GOT3 (cell line): Measurements from ENCODE around the gene KCNF1.
"Not testable (repeated sequence)": the region's sequence is repeated elsewhere in the genome, so short reads cannot be mapped to it uniquely, and the experiment has no call there.

Experiments
- DNase-seq: peaks from one replicate; lab custom pipeline; 2025; ENCODE audit warnings: mixed read lengths; lab: John Stamatoyannopoulos, UW

Gene KCNF1

DNA sequence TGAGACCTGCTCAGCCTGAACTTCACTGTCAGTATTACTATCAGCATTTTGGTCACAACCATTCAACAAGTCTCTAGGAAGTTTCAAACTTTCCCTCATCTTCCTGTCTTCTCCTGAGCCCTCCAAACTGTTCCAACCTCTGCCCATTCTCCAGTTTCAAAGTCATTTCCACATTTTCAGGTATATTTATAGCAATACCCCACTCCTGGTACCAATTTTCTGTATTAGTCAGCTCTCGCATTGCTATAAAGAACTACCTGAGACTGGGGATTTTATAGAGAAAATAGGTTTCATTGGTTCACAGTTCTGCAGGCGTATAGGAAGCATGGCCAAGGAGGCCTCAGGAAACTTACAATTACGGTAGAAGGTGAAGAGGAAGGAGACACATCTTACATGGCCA lies 27.3 kb downstream of the KCNF1 start:
- DNase-seq = no peak

DNA sequence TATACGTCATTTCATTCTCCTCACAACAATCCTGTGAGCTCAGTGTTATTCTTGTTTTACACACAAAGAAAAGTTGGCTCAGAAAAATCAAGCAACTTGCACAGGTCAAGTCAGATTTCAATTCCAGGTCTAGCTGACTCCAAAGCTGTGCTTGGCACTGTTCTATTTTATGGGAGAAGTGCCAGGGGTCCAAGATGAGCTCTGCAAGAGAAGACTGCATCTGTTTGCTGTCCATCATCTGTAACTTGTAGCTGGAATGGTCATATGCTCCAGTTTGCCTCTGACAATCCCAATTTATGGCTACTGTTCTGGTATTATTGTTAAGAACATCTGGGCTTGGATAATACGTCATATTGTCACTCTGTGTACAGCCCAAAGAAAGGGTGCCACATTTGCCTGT lies 28.9 kb downstream of the KCNF1 start:
- DNase-seq = no peak

DNA sequence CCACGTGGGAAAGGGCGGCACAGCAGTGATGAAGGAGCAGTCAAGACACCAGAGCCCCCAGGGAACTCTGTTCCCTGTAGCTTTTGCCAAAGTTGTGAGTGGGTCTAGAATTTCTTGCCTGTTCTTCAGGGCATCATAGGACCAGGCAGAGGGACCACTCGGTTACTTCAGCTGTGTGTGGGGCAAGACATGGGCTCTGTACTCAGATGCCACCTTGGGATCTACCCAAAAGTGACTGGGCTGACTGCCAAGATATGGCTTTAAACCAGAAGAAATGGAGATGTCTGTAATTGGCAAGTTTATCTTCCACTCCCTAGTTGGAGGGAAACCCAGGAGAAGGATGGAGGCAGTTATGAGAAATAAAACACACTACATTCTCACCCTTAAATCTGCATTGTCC lies 29.6 kb downstream of the KCNF1 start:
- no peak for DNase-seq

DNA sequence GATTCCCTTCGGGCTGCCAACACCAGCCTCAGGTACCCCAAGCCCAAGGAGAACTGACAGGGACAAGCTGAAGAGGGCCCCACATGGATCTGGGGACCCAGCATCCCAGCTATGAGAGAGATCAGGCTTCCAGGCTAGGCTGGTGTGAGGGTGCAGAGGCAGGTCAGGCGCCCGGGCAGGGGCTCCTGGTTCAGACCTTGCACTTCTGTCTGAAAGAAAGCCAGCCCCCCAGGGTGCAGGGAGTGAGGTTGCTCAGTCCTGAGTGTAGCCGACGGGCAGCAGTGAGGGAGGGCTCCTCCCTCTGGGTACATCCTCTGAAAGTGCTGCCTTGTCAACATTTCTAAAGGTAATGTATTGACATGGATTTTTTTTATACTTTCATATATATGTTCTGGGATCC lies 33.1 kb downstream of the KCNF1 start:
- DNase-seq = no peak

DNA sequence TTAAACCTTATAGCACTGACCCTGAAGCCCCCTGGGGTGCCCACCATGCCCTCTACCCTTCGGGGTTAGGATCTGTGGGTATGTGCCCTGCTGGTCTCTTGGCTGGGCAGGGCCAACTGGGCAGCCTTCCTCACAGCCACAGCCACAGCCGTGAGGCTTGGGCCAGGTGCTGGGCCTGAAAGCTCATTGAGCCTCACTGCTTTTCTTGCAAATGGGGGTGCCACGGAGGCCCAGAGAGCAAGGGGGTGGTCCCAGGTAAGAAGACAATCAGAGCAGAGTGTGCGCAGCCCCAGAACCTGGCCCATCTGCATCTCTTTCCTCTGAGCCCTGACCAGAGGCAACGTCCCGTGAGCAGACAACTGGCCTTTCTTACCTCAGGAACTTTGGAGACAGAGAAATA lies 34.7 kb downstream of the KCNF1 start:
- no peak for DNase-seq

DNA sequence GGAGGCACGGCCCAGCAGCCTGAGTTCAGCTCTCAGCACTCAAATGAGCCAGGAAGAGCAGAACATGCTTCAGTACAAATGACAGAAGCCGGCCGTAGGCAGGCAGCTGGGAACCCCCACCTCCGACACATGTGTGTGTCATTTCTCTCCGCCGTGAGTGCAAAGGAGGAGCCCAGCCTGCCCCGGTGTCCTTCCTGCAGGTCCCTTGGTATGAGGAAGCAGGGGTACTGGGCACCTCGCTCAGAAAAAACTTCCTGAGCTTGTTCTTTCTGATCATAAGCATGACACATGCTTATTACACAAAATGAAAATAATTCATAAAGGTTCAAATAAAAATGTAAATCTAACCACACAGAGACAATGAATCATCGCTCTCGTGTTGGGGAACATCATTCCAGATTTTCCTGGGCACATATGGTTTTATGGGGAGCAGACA lies 35.3 kb downstream of the KCNF1 start:
- DNase-seq = no peak

DNA sequence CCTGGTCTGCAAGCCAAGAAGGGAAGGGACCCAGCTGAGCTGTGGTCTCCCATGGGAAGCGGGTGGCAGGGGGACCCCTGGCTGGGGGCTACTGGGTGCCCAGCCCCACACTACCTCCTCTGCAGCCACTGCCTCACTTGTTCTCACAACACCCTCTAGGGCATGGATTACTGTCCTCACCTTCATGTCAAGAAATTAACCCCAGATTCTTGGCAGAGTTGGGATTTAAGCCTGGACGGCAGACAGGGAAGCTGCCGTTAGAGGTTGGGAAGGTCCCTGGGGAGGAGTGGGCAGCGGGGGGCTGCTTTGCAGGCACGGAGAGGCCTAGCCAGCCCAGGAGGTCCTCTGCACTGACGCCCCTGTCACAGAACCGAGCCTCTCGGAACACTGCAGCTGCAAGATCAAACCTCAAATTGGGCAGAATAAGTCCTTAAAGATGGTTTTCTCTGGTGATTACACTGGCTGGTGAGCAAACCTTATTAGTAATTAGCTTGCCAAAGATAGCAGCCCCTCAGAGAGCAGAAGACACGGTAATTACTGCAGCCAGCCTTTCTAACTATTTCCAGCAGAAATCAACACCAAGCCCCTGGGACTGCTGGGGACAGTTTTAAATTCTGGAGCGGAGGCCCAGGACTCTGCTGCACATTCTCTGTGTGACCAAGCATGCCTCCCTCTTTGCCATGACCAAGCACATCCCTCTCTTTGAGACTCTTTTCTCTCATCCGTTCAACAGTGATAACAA lies 35.9 kb downstream of the KCNF1 start:
- DNase-seq = no peak

DNA sequence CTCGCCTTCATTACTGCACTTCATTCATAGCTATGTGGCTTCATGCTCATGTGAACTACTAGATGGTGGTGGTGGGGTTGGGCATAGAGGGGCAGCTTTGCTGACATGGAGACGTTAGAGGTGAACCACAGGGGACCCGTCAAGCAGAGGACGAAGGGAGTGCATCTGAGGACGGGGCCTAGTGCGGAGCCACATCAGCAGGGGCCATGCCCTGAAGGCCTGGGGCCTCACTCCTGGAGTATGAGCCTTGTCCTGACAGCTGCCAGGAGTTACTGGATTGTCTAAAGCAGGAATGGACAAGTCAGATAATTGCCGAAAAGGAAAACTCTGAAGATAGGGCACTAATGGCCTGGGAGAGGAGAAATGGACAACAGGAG lies 36.4 kb downstream of the KCNF1 start:
- DNase-seq = no peak

DNA sequence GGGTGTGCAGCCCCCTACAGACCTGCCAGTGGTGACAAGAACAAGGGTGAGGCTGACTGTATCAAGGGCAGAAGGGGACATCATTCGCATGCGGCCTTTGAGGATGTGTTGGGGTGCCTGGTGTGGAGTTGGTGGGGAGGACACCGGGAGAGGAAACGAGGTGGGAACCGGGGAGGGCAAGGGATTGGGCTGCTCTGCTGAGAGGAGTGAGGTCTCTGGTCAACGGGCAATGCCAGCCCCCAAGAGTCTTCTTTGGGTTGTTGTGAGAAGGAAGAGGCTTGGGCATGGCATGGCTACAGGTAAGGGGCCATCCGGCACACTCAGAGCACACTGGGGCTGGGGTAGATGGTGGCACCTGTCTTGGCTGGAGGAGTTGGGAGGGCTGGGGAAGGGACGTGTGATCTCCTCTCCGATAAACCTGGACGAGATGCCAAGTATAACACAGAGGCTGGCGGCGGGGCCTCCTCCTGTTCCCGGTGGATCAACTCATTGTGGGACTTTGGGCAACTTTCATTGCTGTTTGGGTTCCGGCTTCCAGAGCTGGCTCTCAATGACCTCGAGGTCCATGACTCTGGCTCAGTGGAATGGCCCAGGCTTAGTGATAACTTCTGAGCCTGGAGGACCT lies 37.0 kb downstream of the KCNF1 start:
- DNase-seq = no peak

DNA sequence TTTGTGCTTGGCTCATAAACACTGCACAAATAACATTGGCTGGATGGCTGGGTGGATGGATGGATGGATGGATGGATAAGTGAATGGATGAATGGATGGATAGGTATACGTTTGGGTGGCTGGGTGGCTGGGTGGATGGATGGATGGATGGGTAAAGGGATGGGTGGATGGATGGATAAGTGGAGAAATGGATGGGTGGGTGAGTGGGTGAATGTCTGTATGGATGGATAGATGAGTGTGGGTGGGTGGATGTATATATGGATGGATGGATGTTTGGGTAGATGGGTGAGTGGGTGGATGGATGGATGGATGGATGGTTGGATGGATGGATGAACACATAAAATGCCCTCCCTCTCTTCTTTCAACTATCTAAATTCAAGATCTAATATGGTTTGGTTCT lies 38.1 kb downstream of the KCNF1 start:
- DNase-seq = no peak

DNA sequence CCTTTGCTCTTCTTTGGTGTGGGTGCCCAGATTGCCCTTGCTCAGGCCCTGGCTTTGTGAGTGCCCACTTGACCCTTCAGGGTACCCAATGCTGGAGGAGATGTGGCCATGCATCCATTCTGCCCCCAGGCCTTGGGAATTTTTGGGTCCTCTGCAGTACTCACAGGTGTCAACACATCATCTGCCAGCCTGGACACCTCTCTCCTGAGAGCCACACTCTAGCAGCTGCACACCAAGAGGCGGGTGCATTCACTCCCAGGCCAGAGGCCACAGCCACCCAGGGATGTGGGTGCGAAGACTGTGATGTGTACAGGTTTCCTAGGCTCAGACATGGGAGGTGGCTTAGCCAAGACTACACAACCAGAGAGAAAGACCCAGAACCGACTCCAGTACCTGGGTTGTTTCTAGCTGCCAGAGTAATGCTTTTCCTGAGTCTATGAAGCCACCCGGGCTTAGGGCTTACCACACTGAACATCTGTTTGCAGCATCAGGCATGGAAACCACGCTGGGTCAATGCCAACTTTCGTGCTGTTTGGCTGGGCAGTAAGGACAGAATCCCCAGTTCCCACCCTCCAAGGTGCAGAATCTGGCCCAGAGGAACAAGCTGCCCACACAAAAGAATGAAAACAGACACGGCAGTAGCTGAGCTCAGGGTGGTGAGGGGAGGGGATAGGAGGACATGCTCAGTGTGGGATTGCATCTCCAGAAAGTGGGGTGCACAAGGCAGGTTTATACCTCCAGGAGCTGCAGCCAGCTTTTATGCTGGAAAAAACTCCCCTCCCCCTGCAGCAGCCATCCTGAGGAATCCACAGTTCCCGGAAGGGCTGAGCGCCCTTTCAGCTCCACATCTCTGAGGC lies 40.1 kb downstream of the KCNF1 start:
- DNase-seq = no peak

DNA sequence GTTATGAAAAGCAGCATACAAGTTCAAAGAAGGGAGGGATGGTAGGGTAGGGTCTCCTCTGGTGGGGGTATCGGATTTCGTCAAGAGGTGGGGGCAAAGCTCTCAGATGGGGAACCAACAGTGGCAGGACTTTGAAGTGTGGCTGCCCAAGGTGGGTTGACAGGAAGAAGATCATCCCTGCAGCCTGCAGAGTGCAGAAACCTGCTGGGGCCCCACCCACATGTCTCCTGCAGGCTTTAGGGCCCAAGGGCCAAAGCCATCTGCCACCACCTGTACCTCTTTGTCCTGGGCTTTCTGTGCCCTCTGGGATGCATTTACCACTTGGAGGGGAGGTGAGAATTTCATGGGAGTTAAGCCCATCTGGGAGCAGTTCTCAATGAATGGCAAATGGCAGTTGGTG lies 42.7 kb downstream of the KCNF1 start:
- no peak for DNase-seq

DNA sequence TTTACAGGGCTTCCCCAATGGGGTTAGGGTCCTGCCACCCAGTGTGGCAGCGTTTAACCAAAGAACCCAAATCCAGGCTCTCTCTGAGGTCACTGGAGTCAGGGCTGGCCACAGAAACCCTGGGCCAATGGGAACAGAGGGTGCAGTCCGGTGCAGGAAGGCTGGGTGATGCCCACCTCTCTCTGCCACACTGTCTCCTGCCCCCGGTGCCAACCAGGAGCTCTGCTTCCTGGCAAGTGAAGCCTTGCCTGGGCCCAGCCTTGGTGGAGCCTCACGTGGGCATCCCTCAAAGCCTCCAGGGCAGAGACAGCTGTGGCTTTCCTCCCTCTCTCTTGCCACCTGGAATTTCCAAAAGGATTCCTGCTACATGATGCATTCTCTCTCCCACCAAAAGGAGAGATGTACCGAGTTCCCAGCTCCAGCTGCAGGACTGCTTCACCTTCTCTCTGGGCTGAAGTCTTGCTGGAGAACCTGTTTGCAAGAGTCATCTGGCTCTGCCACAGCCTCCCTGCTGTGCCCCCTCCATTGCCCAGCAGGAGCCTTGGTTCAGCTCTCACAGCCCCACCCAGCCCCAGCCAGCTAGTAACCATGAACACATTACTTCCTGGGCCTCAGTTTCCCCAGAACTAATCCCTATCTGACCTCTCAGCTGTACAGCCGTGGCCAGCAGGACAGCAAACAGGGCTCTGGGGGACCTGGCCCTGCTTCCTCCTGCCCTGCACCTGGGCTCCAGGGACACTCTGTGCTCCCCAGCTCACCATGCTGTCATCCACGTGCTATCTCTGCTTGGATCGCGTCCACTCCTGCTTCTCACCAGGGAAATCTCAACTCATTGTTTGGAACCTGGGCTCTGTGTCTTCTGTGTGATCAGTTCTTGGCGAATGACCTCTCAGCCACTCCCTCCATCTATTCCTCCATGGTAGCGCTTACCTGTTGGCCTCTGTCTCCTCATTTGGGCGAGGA lies 43.4 kb downstream of the KCNF1 start:
- no peak for DNase-seq

DNA sequence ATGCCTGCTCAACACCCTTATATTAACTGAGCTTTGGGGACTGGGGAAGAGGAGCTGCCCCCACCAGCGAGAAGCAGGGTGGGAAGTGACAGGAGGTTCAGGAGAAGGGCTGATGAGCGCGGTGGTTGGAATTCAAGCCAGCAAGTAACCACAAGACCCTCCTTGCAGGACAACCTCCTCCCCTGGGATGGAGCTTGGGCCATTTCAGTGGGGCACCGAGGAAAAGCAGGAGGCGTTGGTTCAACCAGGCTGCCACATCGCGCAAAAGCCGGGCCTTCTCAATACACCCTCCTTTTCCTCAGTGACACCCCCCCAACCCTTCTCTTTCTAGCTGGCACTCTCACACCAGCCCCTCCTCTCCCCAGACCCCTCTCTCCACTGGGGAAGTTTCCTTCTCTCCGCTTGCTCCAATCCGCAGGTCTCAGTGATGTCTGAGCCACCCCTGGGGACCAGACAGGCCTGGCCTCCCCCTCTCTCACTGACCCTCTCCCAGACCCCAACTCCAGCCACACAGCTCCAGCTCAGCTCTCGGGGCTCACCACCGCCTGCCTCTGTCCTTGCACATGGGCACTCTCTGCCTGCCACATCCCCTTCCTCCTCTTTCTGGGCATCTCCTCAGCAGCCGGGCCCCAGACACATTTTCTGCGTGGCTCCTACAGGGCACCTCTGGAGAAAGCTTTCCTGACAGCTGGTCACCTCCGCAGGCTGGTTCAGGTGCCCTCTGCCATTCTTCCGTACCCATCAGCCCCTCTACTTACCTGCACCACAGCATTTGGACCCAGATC lies 44.5 kb downstream of the KCNF1 start:
- no peak for DNase-seq

DNA sequence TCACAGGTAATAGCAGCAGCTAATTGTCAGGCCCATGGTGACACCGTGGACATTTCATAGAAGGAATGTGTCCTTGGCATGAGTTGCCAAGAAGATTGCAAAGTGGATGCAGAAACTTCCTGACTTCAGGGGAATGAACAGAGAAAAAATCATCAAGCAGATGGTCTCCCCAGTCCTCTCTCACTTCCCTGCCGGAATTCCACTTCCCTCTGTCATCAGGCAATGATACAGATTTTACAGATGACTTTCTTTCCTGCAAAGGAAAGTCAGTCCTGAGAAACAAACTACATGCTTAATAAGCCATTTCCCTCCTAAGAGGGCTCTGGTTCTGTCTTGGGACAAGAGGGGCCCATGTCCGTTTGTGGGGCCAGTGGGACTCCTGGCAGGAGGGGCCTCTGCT lies 45.7 kb downstream of the KCNF1 start:
- DNase-seq = no peak

DNA sequence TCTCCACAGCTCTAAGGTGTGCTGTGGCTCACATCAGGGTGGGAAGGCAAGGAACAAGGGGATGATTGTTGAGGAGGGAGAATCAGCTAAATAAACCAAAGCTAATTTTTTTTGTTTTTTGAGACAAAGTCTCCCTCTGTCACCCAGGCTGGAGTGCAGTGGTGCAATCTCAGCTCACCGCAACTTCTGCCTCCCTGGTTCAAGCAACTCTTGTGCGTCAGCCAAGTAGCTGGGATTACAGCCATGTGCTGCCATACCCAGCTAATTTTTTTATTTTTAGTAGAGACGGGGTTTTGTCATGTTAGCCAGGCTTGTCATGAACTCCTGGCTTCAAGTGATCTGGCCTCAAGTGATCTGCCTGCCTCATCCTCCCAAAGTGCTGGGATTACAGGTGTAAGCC lies 46.7 kb downstream of the KCNF1 start:
- DNase-seq = not testable (repeated sequence)

DNA sequence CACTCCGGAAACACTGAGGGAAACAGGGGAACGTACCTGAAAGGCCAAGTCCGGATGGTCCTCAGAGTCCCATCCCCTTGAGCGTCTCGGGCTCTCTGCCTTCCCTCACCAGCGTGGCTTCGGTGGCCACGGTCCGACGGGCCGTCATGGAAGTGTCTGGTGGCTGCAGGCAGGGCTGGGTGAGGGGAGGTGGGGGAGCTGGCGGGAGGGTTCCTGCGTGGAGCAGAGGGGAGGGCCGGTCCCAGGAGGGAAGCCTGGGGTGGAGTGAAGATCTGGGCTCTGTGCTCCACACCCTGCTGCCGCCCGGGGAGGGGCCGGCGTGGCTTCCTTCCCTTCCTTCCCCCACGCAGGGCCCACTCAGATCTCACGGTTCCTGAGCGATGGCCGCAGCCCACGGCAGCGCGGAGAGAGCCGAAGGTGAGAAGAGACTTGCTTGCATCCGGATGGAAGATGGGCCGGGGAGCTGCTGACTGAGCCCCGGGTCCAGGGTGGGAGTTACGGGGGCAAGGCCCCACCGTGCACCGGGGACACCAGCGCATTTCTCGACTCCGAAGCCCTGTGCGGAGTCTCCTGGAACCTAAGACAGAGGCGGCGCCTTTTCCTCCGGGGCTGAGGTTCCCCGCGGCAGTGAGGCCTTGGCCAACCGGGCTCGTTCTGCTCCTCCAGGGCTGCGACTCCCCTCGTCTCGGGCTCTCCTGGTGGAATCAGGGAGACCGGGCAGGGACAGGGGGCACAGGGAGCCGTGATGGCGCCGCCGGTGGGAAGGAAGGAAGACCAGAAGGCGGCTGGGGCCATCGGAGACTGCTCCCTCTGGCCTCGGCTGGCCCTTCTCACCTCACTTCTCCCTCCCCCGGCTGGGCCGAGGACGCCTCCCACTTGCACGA lies 49.1 kb downstream of the KCNF1 start:
- no peak for DNase-seq

DNA sequence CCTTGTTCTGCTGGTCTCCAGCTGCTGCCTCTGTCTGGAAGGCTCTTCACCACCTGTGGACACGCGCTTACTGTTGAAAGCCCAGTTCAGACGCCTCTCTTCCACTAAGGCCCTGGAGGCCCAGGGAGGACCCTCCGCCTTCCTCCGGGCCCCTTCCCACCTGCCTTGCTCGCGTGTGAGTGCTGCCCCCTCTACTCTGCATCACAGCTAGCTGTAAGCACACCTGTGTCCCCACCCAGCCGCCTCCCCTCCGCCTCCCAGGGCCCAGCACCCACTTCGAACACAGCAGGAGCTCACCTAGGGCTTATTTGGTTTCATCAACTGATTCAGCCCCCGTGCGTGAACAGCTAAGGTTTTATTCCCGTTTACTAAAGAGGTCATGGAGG lies 49.7 kb downstream of the KCNF1 start:
- no peak for DNase-seq

DNA sequence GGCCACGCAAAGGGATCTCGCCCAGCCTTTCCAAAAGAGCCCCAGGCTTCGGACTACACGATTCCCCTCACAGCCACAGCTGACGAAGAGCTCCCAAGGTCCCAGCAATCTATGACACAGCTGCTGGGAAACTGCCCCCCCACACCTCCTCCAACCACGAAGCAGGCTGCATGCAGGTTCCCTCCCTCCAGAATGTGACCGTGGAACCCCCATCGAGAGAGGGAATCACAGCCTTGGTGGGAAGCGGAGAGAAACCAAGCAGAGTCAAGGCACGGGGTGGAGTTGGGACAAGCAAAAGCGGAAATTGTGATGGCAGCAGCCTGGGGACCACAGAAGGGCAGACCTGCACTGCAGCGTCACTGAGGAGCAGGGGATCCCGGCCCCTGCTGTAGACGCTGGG lies 50.3 kb downstream of the KCNF1 start:
- no peak for DNase-seq

DNA sequence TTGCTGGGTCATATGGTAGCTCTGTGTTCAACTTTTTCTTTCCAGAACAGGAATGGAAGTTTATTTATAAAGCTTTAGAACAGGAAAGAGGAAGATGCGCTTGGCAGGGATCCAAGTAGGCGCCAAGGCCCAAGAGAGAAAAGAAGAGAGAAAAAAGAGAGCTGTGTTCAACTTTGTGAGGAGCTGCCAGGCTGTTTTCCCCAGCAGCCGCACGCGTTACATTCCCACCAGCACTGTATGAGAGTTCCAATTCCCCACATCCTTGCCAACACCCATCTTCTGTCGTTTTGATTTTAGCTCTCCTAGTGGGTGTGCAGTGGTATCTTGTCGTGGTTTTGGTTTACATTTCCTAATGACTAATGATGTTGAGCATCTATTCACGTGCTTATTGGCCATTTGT lies 51.4 kb downstream of the KCNF1 start:
- no peak for DNase-seq
